AG09319 (cell line): ENCODE results near the gene NAP1L5.

Source experiments
- DNase-seq: peaks from one replicate; pipeline ENCODE4 v3.0.0-alpha.2; 2010; ENCODE audit warnings: low read depth; ENCODE audit errors: extremely low read depth
- CTCF ChIP-seq: IDR thresholded peaks from 2 replicates; pipeline ENCODE4 v1.5.1; 2011; ENCODE audit warnings: low read depth, mild to moderate bottlenecking, inconsistent platforms, low read length, moderate library complexity

The NAP1L5 gene, protein sequence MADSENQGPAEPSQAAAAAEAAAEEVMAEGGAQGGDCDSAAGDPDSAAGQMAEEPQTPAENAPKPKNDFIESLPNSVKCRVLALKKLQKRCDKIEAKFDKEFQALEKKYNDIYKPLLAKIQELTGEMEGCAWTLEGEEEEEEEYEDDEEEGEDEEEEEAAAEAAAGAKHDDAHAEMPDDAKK

DNA sequence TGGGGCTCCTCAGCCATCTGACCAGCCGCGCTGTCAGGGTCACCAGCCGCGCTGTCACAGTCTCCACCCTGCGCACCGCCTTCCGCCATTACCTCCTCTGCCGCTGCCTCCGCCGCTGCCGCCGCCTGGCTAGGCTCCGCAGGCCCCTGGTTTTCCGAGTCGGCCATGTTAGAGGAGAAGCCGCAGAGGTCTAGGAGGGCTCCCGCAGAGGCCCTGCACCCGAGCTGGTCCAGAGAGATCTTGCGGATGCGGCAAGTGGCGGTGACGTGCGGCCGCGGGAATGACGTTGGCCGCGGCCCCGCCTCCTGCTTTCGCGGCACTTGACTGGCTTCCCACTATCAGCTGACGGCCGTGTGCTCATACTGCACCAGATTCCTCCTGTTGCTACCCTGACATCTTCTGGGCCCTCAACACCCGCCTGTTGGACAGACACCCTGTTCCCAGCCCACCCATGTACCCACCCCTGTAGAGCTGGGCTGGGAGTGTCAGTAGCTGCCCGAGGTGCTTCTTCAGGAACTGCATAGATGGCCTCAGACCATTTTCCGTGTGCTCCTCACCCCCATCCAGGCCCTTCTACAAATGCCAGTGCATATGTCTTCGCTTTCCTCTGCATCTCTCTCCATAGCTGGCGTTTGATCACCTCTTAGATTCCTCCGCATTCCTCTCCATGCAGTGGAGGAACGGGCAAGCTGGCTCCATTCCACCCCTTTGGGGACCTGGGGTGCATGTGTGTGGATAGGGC, at the start of gene NAP1L5:
Gene NAP1L5, minus strand, starts transcription at position 242 of the 742 bp plus-strand sequence. Its CDS starts 75 bp downstream, at position 167.
- no peak for DNase-seq
- TF ChIP-seq CTCF = no peak

GRCh38 chr4:88747351-88747750, 49.7 kb upstream of the NAP1L5 start:
- TF ChIP-seq CTCF = no peak
- no peak for DNase-seq

DNA sequence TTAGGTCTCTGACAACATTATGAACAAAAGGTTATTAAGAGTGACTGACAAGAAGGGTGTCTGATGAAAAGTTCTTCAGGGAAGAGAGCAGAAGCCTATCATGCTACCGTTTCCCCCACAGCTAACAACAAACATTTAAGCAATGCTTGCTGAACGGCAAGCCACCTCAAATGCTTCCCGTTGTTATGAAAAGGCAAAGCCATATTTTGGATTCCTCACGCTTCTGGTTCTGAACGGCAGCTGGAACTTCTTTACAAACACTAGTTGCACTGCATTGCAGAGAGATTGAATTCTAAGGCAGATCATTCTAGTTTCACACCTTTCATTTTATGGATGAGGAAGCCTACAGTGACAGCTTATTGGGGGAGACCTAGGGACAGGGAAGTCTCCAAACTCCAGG, 48.6 kb upstream of the NAP1L5 start:
- no peak for TF ChIP-seq CTCF
- DNase-seq = no peak

GRCh38 chr4:88745581-88746163, 48.0 kb upstream of the NAP1L5 start:
- TF ChIP-seq CTCF = no peak
- no peak for DNase-seq

DNA sequence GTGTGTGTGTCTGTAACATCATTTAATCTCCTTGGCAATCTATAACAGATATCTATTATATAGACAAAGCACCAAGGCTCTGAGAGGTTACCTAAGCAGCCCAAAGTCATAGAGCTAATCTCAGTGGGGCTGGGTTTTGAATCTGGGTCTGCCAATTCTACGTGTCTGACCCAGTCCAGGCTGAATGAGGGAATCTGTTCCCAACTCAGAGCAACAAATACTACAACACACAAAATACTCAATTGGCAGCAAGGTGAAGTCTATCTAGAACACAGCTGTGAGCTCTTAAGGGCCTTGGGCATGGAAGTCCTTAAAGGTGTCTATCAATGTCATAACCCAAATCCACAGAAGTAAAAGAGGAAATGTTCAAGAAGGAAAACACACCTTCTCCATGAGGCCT, 47.5 kb upstream of the NAP1L5 start:
- TF ChIP-seq CTCF = no peak
- no peak for DNase-seq

DNA sequence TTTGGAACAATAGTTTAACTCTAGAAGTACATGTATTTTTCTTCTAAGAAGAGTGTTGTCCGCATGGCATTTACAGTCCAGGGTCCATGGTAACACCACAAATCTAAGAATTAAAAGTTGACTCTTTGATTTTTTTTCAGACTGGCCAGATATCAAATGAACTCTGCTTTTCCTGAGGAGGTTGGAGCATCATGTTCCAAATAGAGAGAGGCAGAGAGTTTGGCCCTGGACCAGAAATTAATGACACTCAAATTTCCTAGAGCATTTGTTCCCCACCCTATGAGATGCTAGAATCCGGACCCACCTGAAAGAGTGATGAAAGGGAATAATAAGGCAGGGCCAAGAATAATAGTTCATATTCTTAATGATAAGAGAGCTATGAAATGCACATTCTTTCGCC, 47.0 kb upstream of the NAP1L5 start:
- TF ChIP-seq CTCF = no peak
- no peak for DNase-seq

DNA sequence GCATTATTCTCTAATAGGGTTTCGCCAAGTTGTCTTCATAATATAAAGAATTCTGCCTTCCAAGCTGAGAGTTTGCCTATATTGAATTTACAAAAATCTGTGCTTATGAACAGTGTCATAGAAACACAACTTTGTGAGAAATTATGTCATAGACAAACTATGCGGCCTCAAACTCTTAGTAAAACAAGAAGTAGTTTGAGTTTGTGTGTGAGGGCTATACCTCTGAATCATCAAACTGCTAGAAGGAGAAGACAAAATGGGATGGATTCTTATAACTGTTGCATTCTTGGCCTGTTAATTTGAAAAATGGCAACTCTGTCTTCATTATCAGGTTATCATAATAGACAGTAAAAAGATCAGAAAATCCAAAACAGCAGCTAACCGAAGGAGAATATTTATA, 46.1 kb upstream of the NAP1L5 start:
- no peak for TF ChIP-seq CTCF
- no peak for DNase-seq
